Retinal pigment epithelial cell (primary cell): Measurements from ENCODE around the gene ARMC9.

Experiments used
- DNase-seq: peaks from one replicate; pipeline ENCODE4 v3.0.0-alpha.2; 2010; ENCODE audit warnings: low read depth
- H3K4me3 ChIP-seq: 2 replicates; pipeline ENCODE4 v1.5.1; 2011; ENCODE audit warnings: mild to moderate bottlenecking, low read length, control low read depth, moderate library complexity
- TF ChIP-seq, protein P1 (sequence below): conservative IDR thresholded peaks from 2 replicates; pipeline ENCODE4 v1.5.1; 2011; ENCODE audit warnings: low read depth, low read length, control low read depth, inconsistent platforms

The ARMC9 gene

DNA sequence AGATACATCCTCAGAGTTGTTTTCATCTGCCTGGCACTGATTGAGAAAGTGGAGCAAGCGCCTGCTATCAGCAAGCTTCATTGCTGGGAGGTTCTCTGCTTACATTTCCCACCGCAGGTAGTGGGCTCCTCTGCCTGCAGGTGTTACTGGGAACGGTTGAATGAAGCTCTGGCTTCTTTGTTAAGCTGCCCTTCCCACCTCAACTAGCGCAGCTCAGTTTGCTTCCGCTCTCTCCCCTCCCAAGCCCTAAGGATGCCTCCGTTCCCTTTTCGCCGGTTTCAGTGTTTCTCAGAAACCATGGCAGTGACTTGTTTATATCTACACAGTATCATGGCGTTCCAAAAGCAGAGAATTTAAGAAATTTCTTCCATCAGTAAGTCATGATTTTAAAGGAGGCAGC lies 124.9 kb downstream of the ARMC9 start:
- TF ChIP-seq, protein P1, sequence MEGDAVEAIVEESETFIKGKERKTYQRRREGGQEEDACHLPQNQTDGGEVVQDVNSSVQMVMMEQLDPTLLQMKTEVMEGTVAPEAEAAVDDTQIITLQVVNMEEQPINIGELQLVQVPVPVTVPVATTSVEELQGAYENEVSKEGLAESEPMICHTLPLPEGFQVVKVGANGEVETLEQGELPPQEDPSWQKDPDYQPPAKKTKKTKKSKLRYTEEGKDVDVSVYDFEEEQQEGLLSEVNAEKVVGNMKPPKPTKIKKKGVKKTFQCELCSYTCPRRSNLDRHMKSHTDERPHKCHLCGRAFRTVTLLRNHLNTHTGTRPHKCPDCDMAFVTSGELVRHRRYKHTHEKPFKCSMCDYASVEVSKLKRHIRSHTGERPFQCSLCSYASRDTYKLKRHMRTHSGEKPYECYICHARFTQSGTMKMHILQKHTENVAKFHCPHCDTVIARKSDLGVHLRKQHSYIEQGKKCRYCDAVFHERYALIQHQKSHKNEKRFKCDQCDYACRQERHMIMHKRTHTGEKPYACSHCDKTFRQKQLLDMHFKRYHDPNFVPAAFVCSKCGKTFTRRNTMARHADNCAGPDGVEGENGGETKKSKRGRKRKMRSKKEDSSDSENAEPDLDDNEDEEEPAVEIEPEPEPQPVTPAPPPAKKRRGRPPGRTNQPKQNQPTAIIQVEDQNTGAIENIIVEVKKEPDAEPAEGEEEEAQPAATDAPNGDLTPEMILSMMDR = no peak
- H3K4me3 ChIP-seq = no peak overlapping the region

DNA sequence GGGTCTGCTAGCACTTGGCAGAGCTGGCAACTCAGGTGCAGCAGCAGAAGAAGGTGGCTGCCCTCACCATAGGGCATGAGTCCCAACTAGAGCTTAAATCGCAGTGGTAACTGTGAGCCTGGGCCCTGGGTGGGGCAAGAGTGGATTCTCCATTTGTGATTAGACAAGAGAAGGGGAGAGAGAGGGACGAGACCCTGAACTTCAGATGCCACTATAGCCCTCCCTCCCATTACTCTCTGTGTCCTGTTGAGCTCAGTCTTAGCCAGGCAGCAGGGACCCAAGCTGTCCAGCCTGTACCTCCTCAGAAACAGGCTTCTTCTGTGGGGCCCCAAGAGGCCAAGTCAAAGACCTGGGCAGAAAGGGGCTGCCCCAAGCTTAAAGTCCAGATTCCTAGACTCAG lies 127.4 kb downstream of the ARMC9 start:
- no peak overlapping the region for H3K4me3 ChIP-seq
- DNase-seq = no peak
- TF ChIP-seq, protein P1 = no peak

More for the DNA sequence above, 124.9 kb downstream of the ARMC9 start:
- DNase-seq = no peak

DNA sequence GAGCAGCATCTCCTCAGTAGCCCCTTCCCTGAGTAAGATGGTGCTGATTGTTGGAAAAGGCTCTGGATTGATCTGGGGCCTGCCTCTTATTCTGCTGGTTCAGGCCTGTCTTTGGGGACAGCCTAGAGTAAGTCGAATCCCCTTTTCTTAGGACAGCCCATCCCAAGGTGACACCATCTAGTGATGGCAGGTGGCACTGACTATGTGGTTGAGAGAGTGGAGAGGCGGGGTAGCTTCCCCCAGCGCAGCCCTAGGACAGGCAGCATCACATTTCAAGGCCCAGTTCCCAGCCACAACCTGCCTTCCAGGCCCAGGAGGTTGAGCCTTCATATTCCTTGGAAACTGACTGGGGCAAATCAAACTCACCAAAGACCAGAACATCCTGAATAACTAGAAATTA lies 128.0 kb downstream of the ARMC9 start:
- no peak overlapping the region for H3K4me3 ChIP-seq
- TF ChIP-seq, protein P1 = no peak
- no peak for DNase-seq

DNA sequence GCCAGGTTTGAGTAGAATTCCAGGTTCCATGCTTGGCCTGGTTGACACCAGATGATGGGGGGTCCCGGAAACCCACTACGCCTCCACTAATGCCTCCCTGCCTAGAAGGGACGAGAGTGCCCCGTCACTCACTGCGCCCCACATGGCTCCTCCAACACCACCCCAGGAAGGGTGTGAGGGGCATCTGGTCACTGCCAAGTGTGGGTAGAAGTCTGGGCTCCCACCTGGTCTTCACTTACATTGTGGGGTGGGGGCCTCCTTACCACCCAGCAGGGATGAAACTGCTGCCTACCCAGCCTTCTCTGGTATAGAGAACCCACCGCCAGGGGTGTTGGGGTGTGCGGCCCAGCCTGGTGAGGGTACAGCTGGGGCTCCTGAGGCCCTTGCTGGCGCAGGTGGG lies 131.9 kb downstream of the ARMC9 start:
- TF ChIP-seq, protein P1 = no peak

DNA sequence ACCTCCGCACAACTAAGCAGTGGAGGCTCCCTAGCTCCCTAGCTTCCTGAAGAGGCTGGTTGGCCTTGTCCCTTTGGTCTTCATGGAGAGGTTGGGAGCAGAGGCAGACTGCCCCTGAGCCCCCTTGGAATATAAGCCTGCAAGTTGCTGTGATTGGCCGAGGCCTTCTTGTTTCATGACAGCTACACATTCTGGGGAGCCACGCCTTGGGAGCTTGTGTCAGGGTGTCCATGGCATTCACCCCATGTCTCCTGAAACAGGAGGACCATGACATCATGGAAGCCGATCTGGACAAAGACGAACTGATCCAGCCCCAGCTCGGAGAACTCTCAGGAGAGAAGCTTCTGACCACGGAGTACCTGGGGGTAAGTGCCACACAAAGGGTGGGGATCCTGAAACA lies 133.1 kb downstream of the ARMC9 start:
- H3K4me3 ChIP-seq = no peak overlapping the region
- DNase-seq = no peak
- TF ChIP-seq, protein P1 = no peak

More for the DNA sequence above, 131.9 kb downstream of the ARMC9 start:
- H3K4me3 ChIP-seq = no peak overlapping the region
- DNase-seq = no peak

DNA sequence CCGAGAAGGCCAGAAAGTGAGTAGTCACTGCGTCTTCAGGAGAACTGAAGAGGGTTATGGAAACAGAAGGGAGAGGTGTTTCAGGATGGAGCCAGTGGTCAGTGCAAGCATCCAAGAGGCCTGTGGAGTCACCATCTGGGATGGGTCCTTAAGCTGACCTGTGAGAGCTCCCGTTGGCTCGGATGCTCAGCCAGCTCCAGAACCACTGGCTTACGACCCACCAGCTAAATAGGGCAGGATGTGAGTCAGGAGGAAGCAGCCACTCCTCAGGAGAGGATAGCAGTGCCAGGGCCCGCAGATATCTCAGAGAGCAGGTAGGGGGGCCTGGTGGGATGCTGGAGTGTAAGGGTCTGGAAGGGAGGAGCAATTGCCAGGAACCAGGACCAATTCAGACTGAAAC lies 134.0 kb downstream of the ARMC9 start:
- DNase-seq = no peak
- TF ChIP-seq, protein P1 = no peak
- H3K4me3 ChIP-seq = no peak overlapping the region

DNA sequence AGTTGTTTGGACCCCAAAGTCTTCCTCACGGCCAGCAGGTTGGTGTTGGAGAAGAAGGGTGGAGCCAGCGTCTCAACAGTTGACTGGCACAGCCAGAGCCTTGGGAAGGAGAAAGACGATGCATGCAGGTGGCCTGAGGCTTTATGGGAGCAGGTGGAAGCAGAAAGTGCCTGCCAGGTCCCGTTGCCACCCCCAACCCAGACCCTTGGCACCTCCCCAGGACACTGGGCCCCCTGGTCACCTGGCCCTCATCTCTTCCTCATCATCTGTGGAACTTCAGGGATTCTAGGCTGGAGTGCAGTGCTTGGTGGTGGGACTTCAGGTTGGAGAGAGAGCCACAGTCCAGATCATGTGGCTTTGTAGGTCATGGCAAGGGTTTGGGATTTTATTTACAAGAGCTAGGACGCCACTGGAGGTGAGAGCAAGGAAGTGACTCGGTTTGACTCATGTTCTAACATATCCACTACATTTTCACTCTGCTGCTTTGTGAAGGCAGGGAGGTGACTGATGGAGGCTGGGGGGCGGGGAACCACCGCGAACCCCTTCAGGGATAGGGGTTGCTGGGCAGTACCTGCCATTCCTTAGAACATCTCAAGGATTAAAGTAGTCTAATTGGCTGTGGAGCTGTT lies 134.6 kb downstream of the ARMC9 start:
- no peak for DNase-seq
- no peak overlapping the region for H3K4me3 ChIP-seq
- TF ChIP-seq, protein P1 = no peak
